GM12891 (cell line): ENCODE measurements around the gene CEMIP.

Source experiments
- DNase-seq: peaks from one replicate; pipeline ENCODE4 v3.0.0; 2011; ENCODE audit warnings: low spot score; ENCODE audit not compliant: insufficient read length
- FAIRE-seq: peaks from 2 replicates; lab custom pipeline; 2011; peaks lifted over from hg19 to GRCh38; lab: Jason Lieb, UNC
- PAX5 ChIP-seq: IDR thresholded peaks from 2 replicates; pipeline ENCODE4 v1.6.1; 2011; ENCODE audit warnings: low read length, moderate library complexity, mild to moderate bottlenecking; ENCODE audit not compliant: insufficient read depth, severe bottlenecking
- POLR2A ChIP-seq: IDR thresholded peaks from 2 replicates; pipeline ENCODE4 v1.6.1; 2011; ENCODE audit warnings: low read depth, low read length, control low read depth
- POLR2AphosphoS5 ChIP-seq: IDR thresholded peaks from 2 replicates; pipeline ENCODE4 v1.6.1; 2011; ENCODE audit warnings: low read depth, low read length, control low read depth
- POU2F2 ChIP-seq: IDR thresholded peaks from 2 replicates; pipeline ENCODE4 v1.6.1; 2011; ENCODE audit warnings: low read depth, mild to moderate bottlenecking, control low read depth, low read length, moderate library complexity
- SPI1 ChIP-seq: IDR thresholded peaks from 2 replicates; pipeline ENCODE4 v1.6.1; 2011; ENCODE audit warnings: low read depth, low read length, control low read depth
- TAF1 ChIP-seq: IDR thresholded peaks from 2 replicates; pipeline ENCODE4 v1.6.1; 2011; ENCODE audit warnings: low read depth, low read length, control low read depth

The CEMIP gene

GRCh38 chr15:80743189-80743833 is 35.9 kb upstream of the CEMIP start:
- no peak for TF ChIP-seq POU2F2
- TF ChIP-seq POLR2AphosphoS5, result no peak
- TF ChIP-seq POLR2A, result no peak
- TF ChIP-seq SPI1, result no peak
- no peak for TF ChIP-seq PAX5
- no peak for TF ChIP-seq TAF1
- FAIRE-seq (no peak), DNase-seq (no peak)

DNA sequence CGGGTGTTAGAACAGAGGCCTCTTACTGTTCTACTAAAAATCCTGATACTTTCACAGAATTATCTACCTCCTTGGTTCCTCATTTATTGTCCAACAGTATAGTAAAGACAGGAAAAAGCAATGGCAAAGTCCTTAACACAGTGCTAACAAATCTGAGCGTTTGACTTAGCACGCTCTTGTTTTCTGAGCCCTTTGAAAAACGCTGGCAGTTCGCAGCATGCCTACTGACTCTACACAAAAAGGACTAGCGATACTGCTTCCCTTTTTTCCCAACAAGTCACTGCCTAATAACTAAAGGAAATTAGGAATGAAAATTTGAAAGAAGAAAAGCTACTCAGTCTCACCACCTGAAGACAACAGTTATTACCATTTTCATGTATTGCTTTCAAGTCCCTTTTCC is 34.8 kb upstream of the CEMIP start:
- FAIRE-seq, result no peak
- DNase-seq, result no peak
- TF ChIP-seq SPI1, result no peak
- no peak for TF ChIP-seq POU2F2
- no peak for TF ChIP-seq PAX5
- TF ChIP-seq TAF1, result no peak
- TF ChIP-seq POLR2AphosphoS5, result no peak
- TF ChIP-seq POLR2A, result no peak

DNA sequence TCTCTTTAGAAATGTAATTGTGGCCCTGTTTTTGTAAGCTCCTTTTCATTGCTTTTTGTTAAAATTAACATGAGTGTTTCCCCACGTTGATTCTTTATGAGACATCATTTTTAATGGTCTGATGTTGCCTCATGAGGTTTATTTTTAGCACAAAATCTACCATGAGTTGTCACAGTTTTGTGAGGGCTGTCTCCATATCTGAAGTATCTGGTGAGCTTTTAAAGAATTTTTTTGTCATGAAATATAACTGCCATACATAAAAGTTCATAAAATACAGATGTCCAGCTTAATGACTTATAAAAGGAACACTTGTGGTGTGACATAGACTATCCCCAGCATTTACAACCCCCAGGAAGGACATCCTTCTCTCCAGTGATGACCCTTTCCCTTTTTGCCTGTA is 34.3 kb upstream of the CEMIP start:
- TF ChIP-seq SPI1, result no peak
- TF ChIP-seq POU2F2, result no peak
- TF ChIP-seq TAF1, result no peak
- TF ChIP-seq POLR2A, result no peak
- TF ChIP-seq POLR2AphosphoS5, result no peak
- TF ChIP-seq PAX5, result no peak
- FAIRE-seq (no peak), DNase-seq (no peak)

GRCh38 chr15:80745888-80746287 is 33.3 kb upstream of the CEMIP start:
- FAIRE-seq, result no peak
- no peak for DNase-seq
- TF ChIP-seq SPI1, result no peak
- TF ChIP-seq POLR2A, result no peak
- no peak for TF ChIP-seq POU2F2
- TF ChIP-seq POLR2AphosphoS5, result no peak
- no peak for TF ChIP-seq TAF1
- TF ChIP-seq PAX5, result no peak

DNA sequence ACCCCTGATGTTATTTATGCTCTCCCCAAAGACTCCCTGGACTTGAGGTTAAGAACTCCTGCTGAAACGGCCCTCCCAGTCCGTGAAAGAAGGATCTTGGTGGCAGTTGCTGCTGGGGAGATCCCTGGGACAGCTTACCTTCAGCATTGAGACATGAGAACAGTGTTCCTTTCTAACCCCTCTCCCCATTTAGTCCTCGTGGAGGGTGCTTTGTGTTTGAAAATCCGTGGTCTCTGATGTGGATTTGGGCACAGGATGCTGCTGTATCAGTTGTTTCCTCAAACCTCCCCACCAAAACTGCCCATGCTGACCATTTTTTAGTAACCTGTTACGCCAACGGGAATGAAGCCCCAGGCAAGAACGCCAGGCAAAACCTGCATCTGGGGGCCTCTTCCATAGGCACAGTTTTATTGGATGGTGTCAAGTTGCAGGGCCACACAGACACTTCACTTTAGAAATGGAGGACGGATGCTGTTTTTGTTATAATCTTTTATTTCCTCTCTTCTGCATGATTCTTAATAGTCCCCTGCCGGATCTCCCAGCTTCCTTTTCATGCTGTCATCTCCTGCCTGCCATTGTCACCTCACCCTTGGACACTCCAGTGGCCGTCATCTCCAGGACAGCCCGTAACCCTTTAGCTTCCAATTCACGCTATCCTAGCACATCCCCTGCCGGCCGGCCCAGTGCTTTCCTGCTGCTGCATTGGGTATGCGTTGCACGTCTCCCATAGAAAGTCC is 31.7 kb upstream of the CEMIP start:
- no peak for FAIRE-seq
- no peak for DNase-seq
- TF ChIP-seq POU2F2, result no peak
- TF ChIP-seq PAX5, result no peak
- TF ChIP-seq POLR2AphosphoS5, result no peak
- no peak for TF ChIP-seq TAF1
- TF ChIP-seq POLR2A, result no peak
- no peak for TF ChIP-seq SPI1

- TF ChIP-seq POLR2AphosphoS5 (no peak), PAX5 (no peak), POLR2A (no peak), SPI1 (no peak), POU2F2 (no peak), TAF1 (no peak)
- FAIRE-seq, result no peak
- DNase-seq, result no peak
These were observed 29.6 kb upstream of the CEMIP start for GRCh38 chr15:80749589-80749988.

DNA sequence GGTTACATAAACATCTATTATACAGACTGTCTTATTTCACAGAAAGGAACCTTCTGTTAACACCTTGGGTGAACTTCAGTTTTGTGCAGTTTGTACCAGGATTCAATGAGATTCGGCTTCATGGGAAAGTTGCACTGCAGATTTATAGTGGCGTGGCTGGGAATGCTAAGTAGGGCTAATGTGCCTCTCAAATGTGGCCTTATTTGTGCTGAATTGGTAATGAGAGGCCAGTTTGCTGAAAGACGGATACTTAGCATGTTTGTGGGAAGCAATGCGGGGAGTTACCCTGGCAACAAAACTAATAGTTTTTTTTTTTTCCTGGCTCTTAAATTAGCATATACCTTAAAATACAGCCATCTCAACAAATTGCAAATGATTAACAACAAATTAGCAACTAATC is 28.6 kb upstream of the CEMIP start:
- FAIRE-seq, result no peak
- TF ChIP-seq PAX5 (no peak), POLR2A (no peak), SPI1 (no peak), POU2F2 (no peak)
- no peak for DNase-seq

DNA sequence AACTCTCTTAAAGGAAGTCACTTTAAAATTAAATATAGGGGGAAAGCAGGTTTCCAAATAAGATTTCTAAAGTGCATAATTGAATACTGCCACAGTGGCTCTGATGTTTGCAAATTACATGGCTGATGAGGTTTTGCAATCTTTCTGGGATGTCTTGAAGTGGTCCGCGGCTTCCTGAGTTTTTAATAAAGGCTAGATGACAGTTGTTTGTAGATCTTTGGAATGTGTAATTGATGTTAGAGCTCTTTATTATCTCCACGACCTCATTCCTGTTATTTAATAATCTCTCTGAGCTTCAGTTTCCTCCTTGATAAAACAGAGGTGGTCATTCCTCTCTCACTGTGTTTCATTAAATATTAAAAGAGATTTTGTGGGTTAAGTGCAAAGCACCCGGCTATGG is 27.0 kb upstream of the CEMIP start:
- DNase-seq, result no peak
- FAIRE-seq, result no peak

DNA sequence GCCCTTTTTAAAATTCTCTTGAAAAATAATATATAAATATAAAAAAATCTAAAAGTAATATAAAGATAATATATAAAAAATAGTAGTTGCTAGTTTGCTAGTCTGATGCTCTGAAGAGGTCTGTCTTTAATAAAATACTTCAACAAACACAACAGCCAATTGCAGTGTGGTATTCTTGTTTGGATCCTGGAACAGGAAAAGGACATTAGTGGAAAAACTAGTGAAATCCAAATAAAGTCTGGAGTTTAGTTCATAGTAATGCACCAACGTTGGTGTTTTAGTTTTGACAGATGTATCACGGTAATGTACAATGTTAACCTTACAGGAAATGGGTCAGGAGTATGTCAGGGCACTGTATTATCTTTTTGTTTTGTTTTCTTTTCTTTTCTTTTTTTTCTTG is 26.0 kb upstream of the CEMIP start:
- no peak for TF ChIP-seq POLR2A
- no peak for TF ChIP-seq PAX5
- TF ChIP-seq SPI1, result no peak
- no peak for TF ChIP-seq POU2F2
- no peak for TF ChIP-seq TAF1
- no peak for TF ChIP-seq POLR2AphosphoS5
- FAIRE-seq (no peak), DNase-seq (no peak)

More for the DNA sequence above, 27.0 kb upstream of the CEMIP start:
- no peak for TF ChIP-seq SPI1
- TF ChIP-seq PAX5, result no peak
- TF ChIP-seq TAF1, result no peak
- TF ChIP-seq POU2F2, result no peak
- no peak for TF ChIP-seq POLR2A
- no peak for TF ChIP-seq POLR2AphosphoS5

- DNase-seq, result no peak
- no peak for TF ChIP-seq POU2F2
- TF ChIP-seq TAF1, result no peak
- no peak for TF ChIP-seq SPI1
- TF ChIP-seq POLR2AphosphoS5, result no peak
- no peak for TF ChIP-seq POLR2A
- no peak for TF ChIP-seq PAX5
- no peak for FAIRE-seq
These were observed 25.2 kb upstream of the CEMIP start for GRCh38 chr15:80754014-80754413.
